ENCODE results near the gene MOCS1. TPM values are rescaled to one million over a fixed set of nuclear protein-coding genes. Genes with fewer than 3 reads are reported as not detected.

MOCS1 gene
- total and polyA plus RNA-seq, 8 donors = 6.9 to 13.8 (median 8.4) TPM

GRCh38 chr6:39911513-39912125 is 22.6 kb downstream of the MOCS1 start:
- TF ChIP-seq CTCF (IDR thresholded peaks at IDR 0.05) = no peak
- H3K4me1 ChIP-seq = no peaks in the 10 kb centered on the region
- FAIRE-seq (no peak), DNase-seq (no peak), ATAC-seq (no peak)
- H3K9me3 ChIP-seq = no peaks in the 10 kb centered on the region
- peaks cover 0 to 31% (median 6%) of the 10 kb centered on the region in 3 donors for H3K36me3 ChIP-seq
- H3K27ac ChIP-seq = no peak overlapping the region
- intact Hi-C loops (cut with DNase I) = no loop called here
- no peaks in the 10 kb centered on the region for H3K27me3 ChIP-seq
- 95 to 98% methylated on average over 10 of the region's 10 CpGs for WGBS, 2 donors
- no peak overlapping the region for H3K4me3 ChIP-seq

- WGBS, 2 donors = 93 to 97% methylated on average over 2 of the region's 2 CpGs
- Histone ChIP-seq H3K4me1 (no peaks in the 10 kb centered on the region), H3K27me3 (no peaks in the 10 kb centered on the region), H3K4me3 (no peak overlapping the region), H3K27ac (no peak overlapping the region), H3K36me3 (peaks cover 0 to 22% (median 6%) of the 10 kb centered on the region in 3 donors), H3K9me3 (no peaks in the 10 kb centered on the region)
- no peak for ATAC-seq
- TF ChIP-seq CTCF (IDR thresholded peaks at IDR 0.05) = no peak
- intact Hi-C loops (cut with DNase I) = no loop called here
- DNase-seq = no peak
- FAIRE-seq = no peak
Observed at GRCh38 chr6:39910744-39911143, 23.5 kb downstream of the MOCS1 start.

- Histone ChIP-seq H3K27ac (no peak overlapping the region), H3K36me3 (peaks cover 0 to 18% (median 2%) of the 10 kb centered on the region in 3 donors), H3K9me3 (no peaks in the 10 kb centered on the region), H3K4me1 (no peaks in the 10 kb centered on the region), H3K4me3 (no peak overlapping the region), H3K27me3 (no peaks in the 10 kb centered on the region)
- no peak for FAIRE-seq
- intact Hi-C loops (cut with DNase I) = no loop called here
- no peak for DNase-seq
- ATAC-seq = no peak
- TF ChIP-seq CTCF (IDR thresholded peaks at IDR 0.05) = no peak
Observed at GRCh38 chr6:39910164-39910563, 24.1 kb downstream of the MOCS1 start.

GRCh38 chr6:39909701-39910100 is 24.6 kb downstream of the MOCS1 start:
- TF ChIP-seq CTCF (IDR thresholded peaks at IDR 0.05) = no peak
- H3K4me1 ChIP-seq = no peaks in the 10 kb centered on the region
- no peak overlapping the region for H3K4me3 ChIP-seq
- intact Hi-C loops (cut with DNase I) = no loop called here
- no peaks in the 10 kb centered on the region for H3K9me3 ChIP-seq
- no peak for DNase-seq
- WGBS, 2 donors = 94 to 96% methylated on average over 5 of the region's 5 CpGs
- peaks cover 0 to 14% (median 0%) of the 10 kb centered on the region in 3 donors for H3K36me3 ChIP-seq
- no peak overlapping the region for H3K27ac ChIP-seq
- H3K27me3 ChIP-seq = no peaks in the 10 kb centered on the region
- ATAC-seq = no peak
- no peak for FAIRE-seq

GRCh38 chr6:39908838-39909583 is 25.3 kb downstream of the MOCS1 start:
- H3K4me3 ChIP-seq = no peak overlapping the region
- no peak for TF ChIP-seq CTCF (IDR thresholded peaks at IDR 0.05)
- H3K4me1 ChIP-seq = no peaks in the 10 kb centered on the region
- 90 to 92% methylated on average over 13 of the region's 13 CpGs for WGBS, 2 donors
- H3K27ac ChIP-seq = no peak overlapping the region
- peaks cover 0 to 8% (median 0%) of the 10 kb centered on the region in 3 donors for H3K36me3 ChIP-seq
- DNase-seq (no peak), FAIRE-seq (no peak), ATAC-seq (no peak)
- intact Hi-C loops (cut with DNase I) = no loop called here
- H3K9me3 ChIP-seq = no peaks in the 10 kb centered on the region
- no peaks in the 10 kb centered on the region for H3K27me3 ChIP-seq

All from pancreas (tissue), 10 donors.